B cell (primary cell): ENCODE data around the gene MYL11. TPM values are rescaled to one million over a fixed set of nuclear protein-coding genes. Genes with fewer than 3 reads are reported as not detected.
"Not testable (repeated sequence)": the region's sequence is repeated elsewhere in the genome, so short reads cannot be mapped to it uniquely, and the experiment has no call there.

Source experiments
- ATAC-seq: fragments of 200-7000 bp; cut with Tn5 transposase; one replicate; pipeline ENCODE4 v1.10.0; 2021; ENCODE audit warnings: low read depth, mild to moderate bottlenecking, moderate number of reproducible peaks, moderate library complexity
- CTCF ChIA-PET: fragments of 350-600 bp; sonication (Branson Sonifier 250); formaldehyde crosslinking; loops from one replicate; lab custom pipeline; 2021; ENCODE audit warnings: antibody characterized with exemption, inconsistent platforms; lab: Charles Lee
- POLR2A ChIA-PET: fragments of 350-600 bp; sonication (Branson Sonifier 250); formaldehyde crosslinking; loops from one replicate; lab custom pipeline; 2021; ENCODE audit warnings: antibody characterized with exemption; lab: Charles Lee
- DNase-seq: peaks from one replicate; pipeline ENCODE4 v3.0.0; 2013
- H2AFZ ChIP-seq: 2 replicates; pipeline ENCODE4 v1.6.1; 2012; ENCODE audit warnings: mild to moderate bottlenecking, low read depth, low read length; ENCODE audit not compliant: insufficient read depth, poor library complexity, severe bottlenecking
- H3K27ac ChIP-seq, 2 donors: 1 replicate in 1 of 2; 2 replicates in 1 of 2; pipeline ENCODE4 v1.5.1; 2012 to 2013; ENCODE audit warnings: low read length in 2 of 2, mild to moderate bottlenecking in 2 of 2, moderate library complexity in 1 of 2
- H3K27me3 ChIP-seq, 4 experiments: fragments of 200-600 bp in 1 of 4; sonication (generic) in 1 of 4; replicated peaks in 1 of 4; 1 replicate in 2 of 4; 2 replicates in 2 of 4; pipeline versions ENCODE4 v1.6.1 to v1.7.0; 2013 to 2016; ENCODE audit warnings: low read length in 3 of 4, mild to moderate bottlenecking in 2 of 4, mixed read lengths in 1 of 4, moderate library complexity in 1 of 4; ENCODE audit not compliant: insufficient read depth in 4 of 4, control insufficient read depth in 3 of 4; ENCODE audit errors: control extremely low read depth in 1 of 4
- H3K36me3 ChIP-seq, 2 experiments: replicated peaks in 1 of 2; 1 replicate in 1 of 2; 2 replicates in 1 of 2; pipeline versions ENCODE4 v1.6.1 to v1.7.1; 2013; ENCODE audit warnings: low read length in 1 of 2; ENCODE audit not compliant: insufficient read depth in 2 of 2, control insufficient read depth in 1 of 2; ENCODE audit errors: control extremely low read depth in 1 of 2, extremely low read depth in 1 of 2
- H3K4me1 ChIP-seq, 2 donors: fragments of 200-600 bp in 1 of 2; sonication (generic) in 1 of 2; 1 replicate in 1 of 2; 2 replicates in 1 of 2; pipeline versions ENCODE4 v1.5.1 to v1.6.1; 2013 to 2017; ENCODE audit warnings: low read length in 2 of 2; ENCODE audit not compliant: control insufficient read depth in 2 of 2, insufficient read depth in 2 of 2
- H3K4me2 ChIP-seq: replicated peaks from 2 replicates; pipeline ENCODE3; 2012; ENCODE audit warnings: mild to moderate bottlenecking, low read depth, low read length; ENCODE audit not compliant: poor library complexity, severe bottlenecking
- H3K4me3 ChIP-seq, 5 experiments: fragments of 200-600 bp in 1 of 5; sonication (generic) in 1 of 5; 1 replicate in 3 of 5; 2 replicates in 2 of 5; pipeline versions ENCODE4 v1.5.1 to v1.7.0; 2011 to 2016; ENCODE audit warnings: low read length in 4 of 5, mild to moderate bottlenecking in 4 of 5, low read depth in 2 of 5, control low read depth in 1 of 5, moderate library complexity in 1 of 5; ENCODE audit not compliant: insufficient read depth in 1 of 5; ENCODE audit errors: control extremely low read depth in 1 of 5, extremely low read depth in 1 of 5
- H3K79me2 ChIP-seq: fragments of 200-600 bp; sonication (generic); one replicate; pipeline ENCODE4 v1.6.0; 2016; ENCODE audit warnings: low read length; ENCODE audit not compliant: control insufficient read depth, insufficient read depth
- H3K9ac ChIP-seq: fragments of 200-600 bp; sonication (generic); 2 replicates; pipeline ENCODE4 v1.6.1; 2017; ENCODE audit warnings: mild to moderate bottlenecking, low read length, moderate library complexity
- H3K9me3 ChIP-seq, 3 donors: one replicate each; pipeline versions ENCODE4 v1.6.1 to v1.7.1; 2013; ENCODE audit warnings: low read length in 2 of 3; ENCODE audit not compliant: control insufficient read depth in 2 of 3, insufficient read depth in 1 of 3; ENCODE audit errors: control extremely low read depth in 1 of 3
- H4K20me1 ChIP-seq: 2 replicates; pipeline ENCODE4 v1.6.0; 2012; ENCODE audit warnings: mild to moderate bottlenecking, low read length; ENCODE audit not compliant: insufficient read depth, control insufficient read depth, poor library complexity, severe bottlenecking
- H3K27ac Mint-ChIP-seq: one replicate; pipeline ENCODE4 v1.8.0; 2021; ENCODE audit warnings: mixed read lengths
- H3K27me3 Mint-ChIP-seq: one replicate; pipeline ENCODE4 v1.8.0; 2021; ENCODE audit warnings: mixed read lengths
- H3K4me1 Mint-ChIP-seq: one replicate; pipeline ENCODE4 v1.8.0; 2021; ENCODE audit warnings: mixed read lengths
- H3K4me3 Mint-ChIP-seq: one replicate; pipeline ENCODE4 v1.8.0; 2021; ENCODE audit warnings: mixed read lengths
- H3K9me3 Mint-ChIP-seq: one replicate; pipeline ENCODE4 v1.8.0; 2022; ENCODE audit warnings: mixed read lengths; ENCODE audit not compliant: insufficient read depth
- EZH2 ChIP-seq: IDR thresholded peaks from 2 replicates; pipeline ENCODE4 v1.6.1; 2012; ENCODE audit warnings: borderline replicate concordance, low read depth, mild to moderate bottlenecking, moderate library complexity, low read length; ENCODE audit not compliant: insufficient read depth, poor library complexity, severe bottlenecking
- WGBS: methylation state at CpG from one replicate; pipeline ENCODE4 v1.1.5; 2013; ENCODE audit warnings: missing lambda C conversion rate; ENCODE audit not compliant: insufficient coverage; 5-methylcytosine and 5-hydroxymethylcytosine counted together
- intact Hi-C: fragments of 100-400 bp; cut with micrococcal nuclease; formaldehyde crosslinking; loops from one replicate; pipeline ENCODE4 v1.10.0; 2022
- polyA plus RNA-seq: library from polyadenylated mRNA; depleted of rRNA; stranded (reverse); fragments of >200 nt; gene quantifications from 2 replicates; pipeline ENCODE4 v1.2.3, GENCODE V29; 2012
- total RNA-seq, 2 donors: library from RNA; stranded (reverse); fragments of 120-200 nt in 1 of 2; gene quantifications; 1 replicate in 1 of 2; 2 replicates in 1 of 2; pipeline versions ENCODE4 v1.2.3 to v1.2.4, GENCODE V29; 2013 to 2022
- TF ChIP-seq, protein P1 (sequence below): fragments of 200-600 bp; IDR thresholded peaks from one replicate; pipeline ENCODE4 v1.8.0; 2022; ENCODE audit warnings: antibody characterized with exemption, mild to moderate bottlenecking

MYL11 gene
- total and polyA plus RNA-seq, 2 donors (not counting 1 experiment from before 2014, with no cell fraction given): 3.6 TPM; not detected in 1

DNA sequence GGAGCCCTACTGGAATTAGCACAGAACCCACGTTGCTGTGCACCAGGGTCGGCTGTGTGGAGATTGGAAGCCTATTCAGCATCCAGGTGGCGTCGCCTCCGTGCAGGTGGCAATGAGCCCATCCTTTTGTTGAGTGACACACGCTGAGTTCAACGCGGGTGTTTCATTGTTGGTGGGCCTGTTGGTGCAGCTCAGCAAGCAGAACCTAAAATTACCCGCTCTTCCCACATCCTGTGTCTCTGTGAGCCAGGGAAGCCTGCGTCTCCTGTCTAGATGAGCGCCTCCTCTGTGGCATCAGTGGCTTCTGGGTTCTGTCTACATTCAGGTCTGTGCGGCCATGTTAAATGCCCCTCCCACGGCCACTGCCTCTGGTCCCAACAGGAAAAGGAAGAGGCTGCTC is 34.0 kb upstream of the MYL11 start:
- DNase-seq (no peak), ATAC-seq (no peak)
- no peaks in the 10 kb centered on the region for H3K9me3 Mint-ChIP-seq
- no peak for TF ChIP-seq EZH2
- TF ChIP-seq, protein P1, sequence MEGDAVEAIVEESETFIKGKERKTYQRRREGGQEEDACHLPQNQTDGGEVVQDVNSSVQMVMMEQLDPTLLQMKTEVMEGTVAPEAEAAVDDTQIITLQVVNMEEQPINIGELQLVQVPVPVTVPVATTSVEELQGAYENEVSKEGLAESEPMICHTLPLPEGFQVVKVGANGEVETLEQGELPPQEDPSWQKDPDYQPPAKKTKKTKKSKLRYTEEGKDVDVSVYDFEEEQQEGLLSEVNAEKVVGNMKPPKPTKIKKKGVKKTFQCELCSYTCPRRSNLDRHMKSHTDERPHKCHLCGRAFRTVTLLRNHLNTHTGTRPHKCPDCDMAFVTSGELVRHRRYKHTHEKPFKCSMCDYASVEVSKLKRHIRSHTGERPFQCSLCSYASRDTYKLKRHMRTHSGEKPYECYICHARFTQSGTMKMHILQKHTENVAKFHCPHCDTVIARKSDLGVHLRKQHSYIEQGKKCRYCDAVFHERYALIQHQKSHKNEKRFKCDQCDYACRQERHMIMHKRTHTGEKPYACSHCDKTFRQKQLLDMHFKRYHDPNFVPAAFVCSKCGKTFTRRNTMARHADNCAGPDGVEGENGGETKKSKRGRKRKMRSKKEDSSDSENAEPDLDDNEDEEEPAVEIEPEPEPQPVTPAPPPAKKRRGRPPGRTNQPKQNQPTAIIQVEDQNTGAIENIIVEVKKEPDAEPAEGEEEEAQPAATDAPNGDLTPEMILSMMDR: no peak
- H3K4me3 ChIP-seq: no peak overlapping the region
- intact Hi-C loops: no loop called here
- no peak overlapping the region for H3K9ac ChIP-seq
- H3K27ac ChIP-seq: no peak overlapping the region
- H3K27ac Mint-ChIP-seq: no peak overlapping the region
- POLR2A ChIA-PET: interaction anchor here (0.7 kb wide), 1 partner anchor 255 kb away, joined by 14 read pairs; no protein-coding TSS in a partner anchor
- no peaks in the 10 kb centered on the region for H3K9me3 ChIP-seq
- no peak overlapping the region for H3K4me2 ChIP-seq
- H3K27me3 Mint-ChIP-seq: no peaks in the 10 kb centered on the region
- CTCF ChIA-PET: no interaction called here
- H4K20me1 ChIP-seq: no peaks in the 10 kb centered on the region
- WGBS: 76% methylated on average over 12 of the region's 13 CpGs
- peaks cover 14% of the 10 kb centered on the region for H3K4me1 Mint-ChIP-seq
- no peaks in the 10 kb centered on the region for H3K36me3 ChIP-seq
- no peak overlapping the region for H3K4me3 Mint-ChIP-seq
- H2AFZ ChIP-seq: no peak overlapping the region
- peaks cover 15 to 21% of the 10 kb centered on the region in 2 donors for H3K4me1 ChIP-seq
- peaks cover 15% of the 10 kb centered on the region for H3K79me2 ChIP-seq
- H3K27me3 ChIP-seq: no peaks in the 10 kb centered on the region

GRCh38 chr16:30341971-30342370 is 32.6 kb upstream of the MYL11 start:
- H4K20me1 ChIP-seq, H3K4me2 ChIP-seq, H2AFZ ChIP-seq, H3K79me2 ChIP-seq, H3K36me3 ChIP-seq, H3K9me3 ChIP-seq, H3K27me3 Mint-ChIP-seq, H3K9me3 Mint-ChIP-seq, H3K27me3 ChIP-seq, H3K4me1 Mint-ChIP-seq, H3K9ac ChIP-seq, H3K4me3 ChIP-seq, H3K4me3 Mint-ChIP-seq, ATAC-seq, H3K27ac Mint-ChIP-seq, intact Hi-C loops, DNase-seq, H3K27ac ChIP-seq, CTCF ChIA-PET: not testable (repeated sequence)
- POLR2A ChIA-PET: interaction anchor here (1.0 kb wide), 1 partner anchor 10 kb away, joined by 3 read pairs; no protein-coding TSS in a partner anchor
- peaks cover 9 to 10% of the 10 kb centered on the region in 2 donors for H3K4me1 ChIP-seq
- 89% methylated on average over 1 of the region's 8 CpGs for WGBS
